NOMO-1 (cell line): Measurements from ENCODE around the gene SLC15A3.
"Not testable (repeated sequence)": the region's sequence is repeated elsewhere in the genome, so short reads cannot be mapped to it uniquely, and the experiment has no call there.

Experiments used
- DNase-seq, 2 experiments: peaks; one replicate each; lab custom pipeline; 2025; ENCODE audit not compliant: unreplicated experiment in 2 of 2; lab: John Stamatoyannopoulos, UW

Gene SLC15A3

GRCh38 chr11:60977224-60977623 is 25.2 kb upstream of the SLC15A3 start:
- DNase-seq: no peak

- no peak for DNase-seq
Measured at GRCh38 chr11:60974726-60975125, 22.8 kb upstream of the SLC15A3 start.

DNA sequence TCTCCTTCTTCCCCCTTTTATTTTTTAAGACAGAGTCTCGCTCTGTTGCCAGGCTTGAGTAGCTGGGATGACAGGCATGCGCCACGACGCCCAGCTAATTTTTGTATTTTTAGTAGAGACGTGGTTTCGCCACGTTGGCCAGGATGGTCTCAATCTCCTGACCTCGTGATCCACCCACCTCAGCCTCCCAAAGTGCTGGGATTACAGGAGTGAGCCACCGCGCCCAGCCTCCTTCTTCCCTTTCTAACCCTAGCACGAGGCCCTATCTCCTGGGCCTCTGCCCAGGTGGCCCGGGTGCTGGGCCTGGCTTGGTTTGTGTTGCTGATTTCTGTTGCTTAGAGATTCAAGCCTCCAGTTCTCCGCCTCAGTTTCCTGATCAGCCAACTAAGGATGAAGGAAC is 22.3 kb upstream of the SLC15A3 start:
- DNase-seq: not testable (repeated sequence)

GRCh38 chr11:60973699-60974098 is 21.7 kb upstream of the SLC15A3 start:
- DNase-seq: no peak

DNA sequence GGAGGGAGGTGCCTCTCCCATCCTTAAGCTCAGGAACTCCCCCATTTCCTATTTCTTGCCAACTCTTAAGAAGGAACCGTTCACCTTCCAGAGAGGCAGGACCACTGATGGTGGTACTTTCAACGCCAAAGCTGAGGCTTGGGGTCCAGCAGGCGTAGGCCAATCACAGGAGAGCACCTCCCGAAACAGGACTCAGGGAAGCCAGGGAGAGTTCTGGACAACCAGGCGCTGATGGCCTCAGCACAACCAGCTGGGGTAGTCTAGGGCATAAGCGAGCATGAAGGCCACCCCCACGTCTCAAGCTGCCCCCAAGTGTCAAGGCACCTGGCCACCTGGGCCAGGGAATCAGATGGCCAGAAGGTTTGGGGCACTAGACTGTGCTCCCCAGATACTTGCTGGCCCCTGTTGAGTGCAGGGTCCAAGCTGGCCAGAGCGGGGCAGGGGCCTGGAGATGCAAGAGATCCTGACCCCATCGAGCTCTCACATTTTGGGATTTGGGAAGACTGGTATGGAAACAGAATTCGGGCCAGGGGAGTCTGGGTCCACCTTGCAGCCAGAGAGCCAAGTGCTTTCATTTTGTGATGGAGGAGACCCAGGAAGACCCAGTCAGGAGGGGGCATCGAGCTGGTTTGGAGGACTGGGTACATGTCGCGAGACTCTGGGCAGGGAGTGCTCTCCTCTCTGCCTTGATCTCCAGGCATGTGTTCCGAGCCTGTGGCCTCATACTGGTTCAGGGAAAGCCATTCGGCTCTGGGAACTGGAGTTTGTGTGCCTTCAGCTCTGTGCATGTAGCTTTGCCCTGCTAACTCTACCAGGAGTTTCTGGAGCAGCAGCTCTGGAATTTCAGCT is 20.4 kb upstream of the SLC15A3 start:
- DNase-seq: no peak

DNA sequence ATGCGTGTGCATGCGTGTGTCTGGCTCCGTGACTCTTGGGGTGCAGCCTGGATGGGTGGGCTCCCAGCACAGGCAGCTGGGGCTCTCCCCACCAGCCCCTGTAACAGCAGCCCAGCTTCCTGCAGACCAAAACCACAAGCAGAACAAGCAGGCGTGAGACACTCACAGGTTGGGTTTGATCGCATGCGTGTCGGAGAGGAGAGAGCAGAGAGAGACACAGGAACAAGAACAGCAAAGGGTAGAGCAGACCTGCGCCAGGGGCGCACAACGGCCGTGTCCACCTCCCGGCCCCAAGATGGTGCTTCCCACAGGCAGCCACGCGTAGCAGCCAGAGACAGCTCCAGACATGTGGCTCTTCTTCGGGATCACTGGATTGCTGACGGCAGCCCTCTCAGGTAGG is 19.5 kb upstream of the SLC15A3 start, which contains the start of gene CD6:
TSS of gene CD6 (plus strand) at position 161 of the 400 bp plus-strand sequence. CDS start at position 347, 186 bp downstream.
- no peak for DNase-seq

GRCh38 chr11:60970890-60971289 is 18.9 kb upstream of the SLC15A3 start:
- no peak for DNase-seq

GRCh38 chr11:60970369-60970774 is 18.4 kb upstream of the SLC15A3 start:
- peak; percentile 33 to 46 for DNase-seq

- no peak for DNase-seq
Measured at GRCh38 chr11:60968223-60968622, 16.2 kb upstream of the SLC15A3 start.

DNA sequence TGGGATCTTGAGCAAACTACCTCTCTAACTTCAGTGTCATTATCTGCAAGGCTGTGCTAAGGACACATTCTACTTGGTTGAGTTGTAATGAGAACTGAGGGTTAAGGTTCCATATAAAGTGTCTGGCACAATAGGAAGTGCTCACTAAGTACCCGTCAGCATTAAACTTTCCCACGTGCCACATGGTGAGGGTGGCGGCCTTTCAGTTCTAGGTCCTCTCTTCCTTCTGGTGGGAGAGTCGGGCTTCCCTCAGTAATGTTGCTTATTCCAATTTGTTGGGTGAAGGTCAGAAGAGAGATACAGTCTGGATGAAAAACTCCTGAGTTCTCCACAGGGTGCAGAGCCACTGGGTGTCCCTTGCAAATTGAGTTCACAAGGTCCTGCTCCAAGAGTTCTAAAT is 14.9 kb upstream of the SLC15A3 start:
- no peak for DNase-seq

- no peak for DNase-seq
Measured at GRCh38 chr11:60964801-60965200, 12.8 kb upstream of the SLC15A3 start.

- no peak for DNase-seq
Measured at GRCh38 chr11:60960405-60960804, 8.4 kb upstream of the SLC15A3 start.

- DNase-seq: no peak
Measured at GRCh38 chr11:60959431-60959830, 7.5 kb upstream of the SLC15A3 start.

DNA sequence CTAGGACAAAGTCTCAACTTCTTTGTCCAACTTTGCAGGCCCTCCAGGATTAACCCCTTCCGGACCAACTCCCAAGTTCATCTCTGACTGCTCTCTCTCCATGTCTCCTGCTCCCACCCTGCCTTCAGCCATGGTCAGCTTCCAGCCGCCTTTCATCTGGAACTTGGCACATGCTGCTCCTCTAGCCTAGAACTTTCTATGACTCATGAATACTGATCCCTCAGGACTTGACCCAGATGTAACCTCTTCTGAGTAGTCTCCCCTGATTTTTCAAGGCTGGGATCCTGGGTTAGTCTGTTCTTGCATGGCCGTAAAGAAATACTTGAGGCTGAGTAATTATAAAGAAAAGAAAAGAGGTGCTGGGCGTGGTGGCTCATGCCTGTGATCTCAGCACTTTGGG is 5.2 kb upstream of the SLC15A3 start:
- no peak for DNase-seq

- DNase-seq: peak in 1 of 2 experiments; percentile 11
Measured at GRCh38 chr11:60955571-60955970, 3.6 kb upstream of the SLC15A3 start.

GRCh38 chr11:60954421-60954820 is 2.4 kb upstream of the SLC15A3 start:
- DNase-seq: peak; percentile 31 to 50

DNA sequence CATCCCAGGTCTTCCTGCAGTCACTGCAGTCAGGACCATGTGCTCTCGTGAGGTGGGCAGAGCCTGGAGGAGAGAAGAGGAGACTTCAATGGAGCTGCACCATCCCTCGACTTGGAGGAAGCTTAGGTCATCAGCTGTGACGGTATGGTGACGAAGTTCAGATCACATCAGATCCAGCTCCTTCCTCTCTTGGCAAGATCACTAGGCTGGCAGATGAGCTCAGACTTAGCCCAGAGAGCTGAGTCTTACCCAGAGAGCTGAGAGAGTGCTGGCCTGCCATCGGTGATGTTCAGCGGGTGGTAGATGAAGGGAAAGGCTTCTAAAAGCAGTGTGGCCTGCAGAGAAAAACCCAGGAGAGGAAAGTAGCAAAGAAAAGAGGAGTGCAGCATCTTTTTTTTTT is 1.8 kb upstream of the SLC15A3 start:
- DNase-seq: no peak

DNA sequence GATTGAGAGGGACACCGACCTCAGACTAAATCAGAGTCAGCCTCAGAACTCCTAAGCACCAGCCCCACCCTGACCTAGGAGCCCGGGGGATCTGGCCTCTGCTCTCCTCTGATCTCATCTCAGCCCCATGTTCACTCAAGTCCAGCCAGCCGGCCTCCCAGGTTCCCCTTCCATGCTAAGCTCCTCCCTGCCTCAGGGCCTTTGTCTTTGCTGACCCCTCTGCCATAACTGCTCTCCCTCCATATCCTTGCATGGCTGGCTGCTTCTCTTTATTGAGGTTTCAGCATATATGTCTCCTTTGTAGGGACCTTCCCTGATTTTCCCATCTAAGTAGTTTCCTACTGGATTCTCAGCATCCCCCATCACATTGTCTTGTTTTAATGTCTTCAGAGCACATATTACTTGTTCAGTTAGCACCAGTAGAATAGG is 780 bp upstream of the SLC15A3 start:
- DNase-seq: no peak

GRCh38 chr11:60951606-60951903 is 421 bp downstream of the SLC15A3 start:
- DNase-seq: peak in 1 of 2 experiments; percentile 20

GRCh38 chr11:60950933-60951605 is 907 bp downstream of the SLC15A3 start:
- DNase-seq: peak in 1 of 2 experiments; percentile 30

DNA sequence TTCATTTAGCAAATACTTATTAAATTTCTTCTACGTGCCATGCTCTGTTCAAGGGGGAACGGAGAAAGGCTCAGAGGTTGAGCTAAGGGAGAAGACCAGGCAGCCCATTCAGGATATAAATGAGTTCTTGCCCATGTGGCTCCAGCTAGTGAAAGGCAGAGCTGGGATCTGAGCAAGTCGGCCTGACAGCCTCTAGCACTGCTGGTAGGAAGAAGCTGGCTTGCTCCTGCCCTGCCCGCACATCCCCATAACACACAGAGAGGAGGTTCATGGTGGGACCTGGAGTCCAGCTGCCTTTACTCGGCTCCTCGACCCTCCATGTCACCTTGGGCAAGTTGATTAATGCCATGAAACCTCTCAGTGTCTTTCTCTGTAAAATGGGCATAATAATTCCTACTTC is 2.0 kb downstream of the SLC15A3 start:
- no peak for DNase-seq

GRCh38 chr11:60948250-60948649 is 3.7 kb downstream of the SLC15A3 start:
- no peak for DNase-seq
